Measurements from ENCODE around the gene RUNX2. TPM values are rescaled to one million over a fixed set of nuclear protein-coding genes. Genes with fewer than 3 reads are reported as not detected.

Gene RUNX2
- total and polyA plus RNA-seq, 2 of the 8 experiments (the other 6 are each of a cell fraction or from before 2014, with no cell fraction given): 0.26 to 1.2 TPM

GRCh38 chr6:45442716-45443115, 114.6 kb downstream of the RUNX2 start:
- Histone ChIP-seq H3K79me2 (ENCODE audit: control insufficient read depth in 1 of 2, insufficient read depth in 2 of 2, low read length in 2 of 2) (no peaks in the 10 kb centered on the region), H2BK5ac (ENCODE audit: low read depth, low read length) (no peak overlapping the region)
- DNase-seq (ENCODE audit: low read depth in 1 of 2, low spot score in 2 of 2): no peak
- TF ChIP-seq JUND (IDR thresholded peaks at IDR 0.05; ENCODE audit: low read length) (no peak), SP2 (IDR thresholded peaks at IDR 0.05; ENCODE audit: low read length) (no peak), EGR1 (IDR thresholded peaks at IDR 0.05; ENCODE audit: borderline replicate concordance, low read depth, low read length) (no peak), BRCA1 (IDR thresholded peaks at IDR 0.05; ENCODE audit: low read depth, low read length) (no peak), POU5F1 (IDR thresholded peaks at IDR 0.05; ENCODE audit: low read depth, low read length) (no peak), TBP (IDR thresholded peaks at IDR 0.05; ENCODE audit: low read depth, low read length) (no peak), EP300 (IDR thresholded peaks at IDR 0.05; ENCODE audit: borderline replicate concordance in 1 of 2, low read depth in 2 of 2, low read length in 2 of 2) (no peak), YY1 (IDR thresholded peaks at IDR 0.05; ENCODE audit: low read depth, low read length) (no peak), GABPA (IDR thresholded peaks at IDR 0.05; ENCODE audit: borderline replicate concordance, insufficient read depth, low read length) (no peak), NANOG (IDR thresholded peaks at IDR 0.05; ENCODE audit: insufficient read depth, low read depth, low read length, poor library complexity, severe bottlenecking) (no peak), USF2 (IDR thresholded peaks at IDR 0.05; ENCODE audit: low read length) (no peak), SIRT6 (IDR thresholded peaks at IDR 0.05; ENCODE audit: low read length) (no peak), SUZ12 (IDR thresholded peaks at IDR 0.05; ENCODE audit: low read length) (no peak), POLR2A (IDR thresholded peaks at IDR 0.05; ENCODE audit: control extremely low read depth in 1 of 2, low read depth in 2 of 2, low read length in 2 of 2) (no peak)

More at GRCh38 chr6:45442716-45443115, 114.6 kb downstream of the RUNX2 start:
- Histone ChIP-seq H3K4me2 (ENCODE audit: insufficient read depth in 1 of 2, low read depth in 2 of 2, low read length in 2 of 2) (no peak overlapping the region), H2AFZ (ENCODE audit: low read length) (no peak overlapping the region), H3K27me3 (replicated peaks in 1 of 4; ENCODE audit: control insufficient read depth in 3 of 4, extremely low read depth in 1 of 4, insufficient read depth in 3 of 4, low read length in 3 of 4) (no peaks in the 10 kb centered on the region), H2BK15ac (ENCODE audit: low read length) (no peak overlapping the region), H3K23me2 (ENCODE audit: low read depth, low read length) (no peaks in the 10 kb centered on the region), H2BK12ac (ENCODE audit: low read depth, low read length) (no peak overlapping the region), H3K36me3 (ENCODE audit: control insufficient read depth in 2 of 4, insufficient read depth in 4 of 4, low read length in 3 of 4) (no peaks in the 10 kb centered on the region), H2AK5ac (ENCODE audit: low read depth, low read length) (no peak overlapping the region), H3K4ac (replicated peaks; ENCODE audit: insufficient read length, low read depth, low read length) (no peak overlapping the region), H3K9ac (replicated peaks in 1 of 4; ENCODE audit: extremely low read depth in 1 of 4, low read depth in 3 of 4, low read length in 3 of 4) (no peak overlapping the region), H3K79me1 (ENCODE audit: low read depth, low read length) (no peaks in the 10 kb centered on the region), H3K4me1 (replicated peaks in 1 of 4; ENCODE audit: control insufficient read depth in 3 of 4, insufficient read depth in 4 of 4, low read length in 3 of 4) (peaks cover 3 to 10% (median 6%) of the 10 kb centered on the region in 4 experiments; a peak in 5 of 7 replicates), H4K20me1 (replicated peaks in 1 of 2; ENCODE audit: control insufficient read depth in 1 of 2, insufficient read depth in 2 of 2, low read length in 2 of 2) (no peaks in the 10 kb centered on the region), H3K23ac (ENCODE audit: insufficient read length) (no peak overlapping the region), H4K5ac (ENCODE audit: insufficient read length, low read depth, low read length) (no peak overlapping the region), H4K8ac (ENCODE audit: extremely low read depth, insufficient read depth, low read length) (no peak overlapping the region), H3K9me3 (ENCODE audit: insufficient read depth in 2 of 2, low read depth in 1 of 2, low read length in 1 of 2) (no peaks in the 10 kb centered on the region), H3K56ac (replicated peaks; ENCODE audit: insufficient read length, low read depth, low read length) (no peak overlapping the region), H4K91ac (replicated peaks; ENCODE audit: insufficient read length, low read length) (no peak overlapping the region), H3K14ac (ENCODE audit: insufficient read length) (no peak overlapping the region), H3K27ac (ENCODE audit: low read depth, low read length) (no peak overlapping the region), H3K4me3 (ENCODE audit: extremely low read depth in 1 of 4, insufficient read depth in 2 of 4, low read depth in 3 of 4, low read length in 4 of 4) (no peak overlapping the region), H3K18ac (ENCODE audit: extremely low read depth, low read length) (no peak overlapping the region), H2BK20ac (ENCODE audit: low read length) (no peak overlapping the region), H2BK120ac (replicated peaks; ENCODE audit: low read depth, low read length) (no peak overlapping the region)
- ChIA-PET POLR2A (ENCODE audit: partially characterized antibody) (interaction anchor here (0.6 kb wide), 1 partner anchor 715 kb away, joined by 3 read pairs; no protein-coding TSS in a partner anchor), CTCF (ENCODE audit: partially characterized antibody) (interaction anchor here (0.5 to 1.9 kb wide), 3 partner anchors 58 to 406 kb away, joined by 3 to 4 read pairs (median 3); no protein-coding TSS in a partner anchor)
- no peak for FAIRE-seq
- WGBS, 2 experiments (ENCODE audit: extremely low coverage in 1 of 2, insufficient coverage in 1 of 2, insufficient read length in 1 of 2, insufficient replicate concordance in 2 of 2, low coverage in 1 of 2, low lambda C conversion rate in 2 of 2, missing lambda C conversion rate in 1 of 2): 75% methylated on average over 3 of the region's 3 CpGs; no CpG with 5 or more reads in 1 of the 2 experiments

All from H1 (cell line).